Aorta (tissue), 5 donors: Measurements from ENCODE around the gene CCDC177. TPM values are rescaled to one million over a fixed set of nuclear protein-coding genes. Genes with fewer than 3 reads are reported as not detected.

Experiments used
- ATAC-seq: fragments of 200-7000 bp; cut with Tn5 transposase; one replicate; pipeline ENCODE4 v1.9.1; 2022; ENCODE audit warnings: moderate library complexity; ENCODE audit not compliant: low FRiP score
- DNase-seq, 2 donors: peaks; one replicate each; pipeline ENCODE4 v3.0.0-alpha.2; 2020
- H3K27ac ChIP-seq, 2 donors: one replicate each; pipeline ENCODE4 v1.5.1; 2013; ENCODE audit warnings: low read length in 2 of 2, mild to moderate bottlenecking in 2 of 2, moderate library complexity in 2 of 2, control low read depth in 1 of 2, inconsistent platforms in 1 of 2, low read depth in 1 of 2
- H3K27me3 ChIP-seq, 2 donors: one replicate each; pipeline ENCODE4 v1.6.1; 2013; ENCODE audit warnings: control low read depth in 1 of 2, low read length in 1 of 2, mild to moderate bottlenecking in 1 of 2, moderate library complexity in 1 of 2; ENCODE audit not compliant: insufficient read depth in 2 of 2, control insufficient read depth in 1 of 2
- H3K36me3 ChIP-seq, 2 donors: one replicate each; pipeline ENCODE4 v1.6.1; 2013; ENCODE audit warnings: control low read depth in 1 of 2, low read length in 1 of 2, mild to moderate bottlenecking in 1 of 2; ENCODE audit not compliant: insufficient read depth in 2 of 2, control insufficient read depth in 1 of 2
- H3K4me1 ChIP-seq, 2 donors: one replicate each; pipeline ENCODE4 v1.6.1; 2013; ENCODE audit warnings: low read length in 2 of 2, control low read depth in 1 of 2, mild to moderate bottlenecking in 1 of 2, moderate library complexity in 1 of 2; ENCODE audit not compliant: insufficient read depth in 2 of 2, control insufficient read depth in 1 of 2
- H3K4me3 ChIP-seq, 2 donors: one replicate each; pipeline ENCODE4 v1.5.1; 2013; ENCODE audit warnings: low read length in 2 of 2, control low read depth in 1 of 2, mild to moderate bottlenecking in 1 of 2
- H3K9me3 ChIP-seq: one replicate; pipeline ENCODE4 v1.6.1; 2013; ENCODE audit warnings: mild to moderate bottlenecking, low read length; ENCODE audit not compliant: control insufficient read depth
- WGBS, 2 donors: extraction: QIAGEN DNeasy Blood & Tissue Kit; methylation state at CpG; one replicate each; pipeline ENCODE4 v1.1.7; 2013; 5-methylcytosine and 5-hydroxymethylcytosine counted together
- intact Hi-C, 2 donors: fragments of 100-400 bp; cut with DNase I; formaldehyde crosslinking; loops; one replicate each; pipeline versions ENCODE4 v1.14.2 to v1.15.0; 2022
- long read RNA-seq, 2 donors: library from polyadenylated mRNA; unstranded; transcript quantifications; one replicate each; pipeline ENCODE4 v2.0.0, GENCODE V29; 2020 to 2021
- polyA plus RNA-seq, 2 donors: library from polyadenylated mRNA; stranded (reverse); fragments of 200-250 nt; gene quantifications; one replicate each; pipeline ENCODE4 v1.2.3, GENCODE V29; 2013
- total RNA-seq, 2 donors: library from RNA; stranded (reverse); fragmentation: NEBNext Ultra II Directional; extraction: Animal tissue kit (Norgen Biotek cat#: 25700); gene quantifications; one replicate each; pipeline ENCODE4 v1.2.1, GENCODE V29; 2021
- donor health status: healthy with polysubstance abuse.
- donor health status: Bipolar disorder and iron deficiency.
- donor health status: DM: no; HTN: no; CAD: no.
- donor health status: DM: no; HTN: no; CAD: no.
- donor health status: DM: yes; HTN: yes; CAD: no.

The CCDC177 gene
- total RNA-seq (not detected), polyA plus RNA-seq (not detected)
- long read RNA-seq, donor 1, result 0 reads
- long read RNA-seq, donor 2, result 0 reads

- peak; percentile 30 for ATAC-seq
- intact Hi-C loops, result no loop called here
- DNase-seq, result peak in 1 of 2 donors; percentile 86
- Histone ChIP-seq H3K4me3 (no peak within 1 kb of the TSS), H3K4me1 (no peaks in the 10 kb centered on the region), H3K27ac (no peak within 1 kb of the TSS), H3K9me3 (no peaks in the 10 kb centered on the region), H3K27me3 (no peaks in the 10 kb centered on the region), H3K36me3 (no peaks in the 10 kb centered on the region)
- WGBS, 2 donors, result 1% methylated on average over 52 of the region's 52 CpGs
Measured at GRCh38 chr14:69574263-69574953, at the start of gene CCDC177. Gene CCDC177, minus strand, starts transcription at chr14:69574871. Its CDS starts 1,249 bp downstream, at chr14:69573622.

- Histone ChIP-seq H3K4me1 (peaks cover 0 to 2% of the 10 kb centered on the region in 2 donors), H3K27ac (no peak overlapping the region), H3K36me3 (no peaks in the 10 kb centered on the region), H3K27me3 (no peaks in the 10 kb centered on the region), H3K9me3 (no peaks in the 10 kb centered on the region), H3K4me3 (no peak overlapping the region)
- DNase-seq (no peak), ATAC-seq (no peak)
- intact Hi-C loops, result no loop called here
- WGBS, 2 donors, result 92 to 100% methylated on average over 4 of the region's 4 CpGs
Measured at GRCh38 chr14:69624136-69624535, 49.5 kb upstream of the CCDC177 start.

- no peaks in the 10 kb centered on the region for H3K9me3 ChIP-seq
- peaks cover 2 to 5% of the 10 kb centered on the region in 2 donors for H3K4me1 ChIP-seq
- ATAC-seq, result no peak
- no peaks in the 10 kb centered on the region for H3K27me3 ChIP-seq
- DNase-seq, result no peak
- no peaks in the 10 kb centered on the region for H3K36me3 ChIP-seq
- WGBS, 2 donors, result 83 to 92% methylated on average over 2 of the region's 2 CpGs
- H3K27ac ChIP-seq, result no peak overlapping the region
- intact Hi-C loops, result no loop called here
- H3K4me3 ChIP-seq, result no peak overlapping the region
Measured at GRCh38 chr14:69620981-69621380, 46.3 kb upstream of the CCDC177 start.

GRCh38 chr14:69620211-69620611, 45.5 kb upstream of the CCDC177 start:
- no peak overlapping the region for H3K27ac ChIP-seq
- intact Hi-C loops, result no loop called here
- no peaks in the 10 kb centered on the region for H3K9me3 ChIP-seq
- 75 to 78% methylated on average over 5 of the region's 5 CpGs for WGBS, 2 donors
- H3K4me1 ChIP-seq, result peaks cover 4 to 10% of the 10 kb centered on the region in 2 donors
- no peaks in the 10 kb centered on the region for H3K36me3 ChIP-seq
- no peak for DNase-seq
- H3K4me3 ChIP-seq, result no peak overlapping the region
- ATAC-seq, result no peak
- H3K27me3 ChIP-seq, result no peaks in the 10 kb centered on the region

GRCh38 chr14:69619012-69619411, 44.3 kb upstream of the CCDC177 start:
- H3K27me3 ChIP-seq, result no peaks in the 10 kb centered on the region
- DNase-seq (no peak), ATAC-seq (no peak)
- H3K36me3 ChIP-seq, result no peaks in the 10 kb centered on the region
- H3K4me3 ChIP-seq, result no peak overlapping the region
- no peaks in the 10 kb centered on the region for H3K9me3 ChIP-seq
- peaks cover 4 to 13% of the 10 kb centered on the region in 2 donors for H3K4me1 ChIP-seq
- 15 to 22% methylated on average over 4 of the region's 4 CpGs for WGBS, 2 donors
- intact Hi-C loops, result loop anchor here in 1 of 2 donors (5.0 kb wide), 1 partner anchor 38 kb away; no protein-coding TSS in a partner anchor
- peak overlapping the region in 1 of 2 donors; percentile 10 for H3K27ac ChIP-seq

- DNase-seq (no peak), ATAC-seq (no peak)
- 81 to 85% methylated on average over 1 of the region's 1 CpG for WGBS, 2 donors
- Histone ChIP-seq H3K4me3 (no peak overlapping the region), H3K27me3 (no peaks in the 10 kb centered on the region), H3K4me1 (peaks cover 4 to 13% of the 10 kb centered on the region in 2 donors), H3K9me3 (no peaks in the 10 kb centered on the region), H3K27ac (no peak overlapping the region), H3K36me3 (no peaks in the 10 kb centered on the region)
- intact Hi-C loops, result loop anchor here in 1 of 2 donors (5.0 kb wide), 1 partner anchor 40 kb away; no protein-coding TSS in a partner anchor
Measured at GRCh38 chr14:69617796-69618195, 43.1 kb upstream of the CCDC177 start.

- Histone ChIP-seq H3K27ac (peak overlapping the region in 1 of 2 donors; percentile 4), H3K4me3 (no peak overlapping the region), H3K9me3 (no peaks in the 10 kb centered on the region), H3K27me3 (no peaks in the 10 kb centered on the region), H3K4me1 (peaks cover 4 to 13% of the 10 kb centered on the region in 2 donors), H3K36me3 (no peaks in the 10 kb centered on the region)
- WGBS, 2 donors, result 45 to 54% methylated on average over 1 of the region's 1 CpG
- DNase-seq (no peak), ATAC-seq (no peak)
- intact Hi-C loops, result loop anchor here in 1 of 2 donors (5.0 kb wide), 1 partner anchor 41 kb away; no protein-coding TSS in a partner anchor
Measured at GRCh38 chr14:69616408-69616773, 41.7 kb upstream of the CCDC177 start.

GRCh38 chr14:69615496-69616407, 41.1 kb upstream of the CCDC177 start:
- Histone ChIP-seq H3K27me3 (no peaks in the 10 kb centered on the region), H3K36me3 (no peaks in the 10 kb centered on the region), H3K4me3 (no peak overlapping the region), H3K4me1 (peaks cover 4 to 13% of the 10 kb centered on the region in 2 donors), H3K9me3 (no peaks in the 10 kb centered on the region), H3K27ac (peak overlapping the region; percentile 4 to 87)
- ATAC-seq (peak; percentile 27), DNase-seq (peak in 1 of 2 donors; percentile 68)
- intact Hi-C loops, result loop anchor here in 1 of 2 donors (5.0 kb wide), 1 partner anchor 42 kb away; no protein-coding TSS in a partner anchor
- 36 to 46% methylated on average over 9 of the region's 9 CpGs for WGBS, 2 donors
